GM19467 (cell line): Measurements from ENCODE around the gene UAP1.
A peak's percentile ranks its signal among the peaks of the same experiment; 100 is the strongest.

ENCODE experiments used
- ATAC-seq: cut with Tn5 transposase; IDR thresholded peaks from one replicate; pipeline ENCODE4 v1.9.1; 2021; ENCODE audit warnings: mild to moderate bottlenecking, moderate library complexity; ENCODE audit not compliant: unreplicated experiment

The UAP1 gene

GRCh38 chr1:162612606-162613400, 51.3 kb downstream of the UAP1 start:
- no peak for ATAC-seq

GRCh38 chr1:162616848-162617247, 55.3 kb downstream of the UAP1 start:
- ATAC-seq: no peak

GRCh38 chr1:162617513-162617912, 56.0 kb downstream of the UAP1 start:
- no peak for ATAC-seq

GRCh38 chr1:162619076-162619475, 57.6 kb downstream of the UAP1 start:
- no peak for ATAC-seq

- ATAC-seq: no peak
Measured at GRCh38 chr1:162621256-162621655, 59.7 kb downstream of the UAP1 start.

GRCh38 chr1:162625679-162626078, 64.2 kb downstream of the UAP1 start:
- no peak for ATAC-seq

GRCh38 chr1:162626094-162626493, 64.6 kb downstream of the UAP1 start:
- ATAC-seq: no peak

- ATAC-seq: no peak
Measured at GRCh38 chr1:162626761-162627160, 65.2 kb downstream of the UAP1 start.

GRCh38 chr1:162627662-162628296, 66.3 kb downstream of the UAP1 start:
- ATAC-seq: no peak

- ATAC-seq: no peak
Measured at GRCh38 chr1:162629077-162629627, 67.6 kb downstream of the UAP1 start.

GRCh38 chr1:162629651-162630050, 68.1 kb downstream of the UAP1 start:
- no peak for ATAC-seq

- ATAC-seq: no peak
Measured at GRCh38 chr1:162631546-162632191, 70.1 kb downstream of the UAP1 start.

- ATAC-seq: no peak
Measured at GRCh38 chr1:162632217-162632666, 70.7 kb downstream of the UAP1 start, which contains the start of gene DDR2. Gene DDR2 (plus strand): TSS chr1:162632464. CDS start chr1:162719064, 86,600 bp downstream.

GRCh38 chr1:162632698-162633080, 71.2 kb downstream of the UAP1 start:
- ATAC-seq: no peak

GRCh38 chr1:162633081-162633762, 71.7 kb downstream of the UAP1 start:
- ATAC-seq: peak; percentile 53

GRCh38 chr1:162635418-162635817, 73.9 kb downstream of the UAP1 start:
- ATAC-seq: no peak

- no peak for ATAC-seq
Measured at GRCh38 chr1:162639718-162640117, 78.2 kb downstream of the UAP1 start.

- no peak for ATAC-seq
Measured at GRCh38 chr1:162641114-162641513, 79.6 kb downstream of the UAP1 start.

- no peak for ATAC-seq
Measured at GRCh38 chr1:162644986-162645314, 83.4 kb downstream of the UAP1 start.

- no peak for ATAC-seq
Measured at GRCh38 chr1:162645666-162646065, 84.1 kb downstream of the UAP1 start.

GRCh38 chr1:162649583-162649982, 88.1 kb downstream of the UAP1 start:
- ATAC-seq: no peak
